Activated B cell treated with CpG ODN at 0.5 μM for 24 hours (primary cell): ENCODE data around the gene RAB43. TPM values are rescaled to one million over a fixed set of nuclear protein-coding genes. Genes with fewer than 3 reads are reported as not detected.
A peak's percentile ranks its signal among the peaks of the same experiment; 100 is the strongest.
"Not testable (repeated sequence)": the region's sequence is repeated elsewhere in the genome, so short reads cannot be mapped to it uniquely, and the experiment has no call there.

Source experiments
- ATAC-seq: fragments of 200-7000 bp; cut with Tn5 transposase; one replicate; pipeline ENCODE4 v1.10.0; 2021; ENCODE audit warnings: low read depth, mild to moderate bottlenecking, moderate library complexity
- CTCF ChIA-PET: fragments of 350-600 bp; sonication (Branson Sonifier 250); formaldehyde crosslinking; loops from one replicate; lab custom pipeline; 2021; ENCODE audit warnings: antibody characterized with exemption; lab: Charles Lee
- POLR2A ChIA-PET: fragments of 350-600 bp; sonication (Branson Sonifier 250); formaldehyde crosslinking; loops from one replicate; lab custom pipeline; 2021; ENCODE audit warnings: antibody characterized with exemption; lab: Charles Lee
- DNase-seq: peaks from one replicate; pipeline ENCODE4 v3.0.0; 2022
- H3K27ac Mint-ChIP-seq: one replicate; pipeline ENCODE4 v1.8.0; 2020; ENCODE audit warnings: mixed read lengths
- H3K27me3 Mint-ChIP-seq: one replicate; pipeline ENCODE4 v1.8.0; 2021; ENCODE audit warnings: mixed read lengths
- H3K36me3 Mint-ChIP-seq: one replicate; pipeline ENCODE4 v1.8.0; 2021; ENCODE audit warnings: low read depth, mixed read lengths
- H3K4me1 Mint-ChIP-seq: one replicate; pipeline ENCODE4 v1.8.0; 2021; ENCODE audit warnings: mixed read lengths
- H3K4me3 Mint-ChIP-seq: one replicate; pipeline ENCODE4 v1.8.0; 2020; ENCODE audit warnings: mild to moderate bottlenecking, mixed read lengths
- H3K9me3 Mint-ChIP-seq: one replicate; pipeline ENCODE4 v1.8.0; 2020; ENCODE audit warnings: mixed read lengths
- intact Hi-C: fragments of 100-400 bp; cut with micrococcal nuclease; formaldehyde crosslinking; loops from one replicate; pipeline ENCODE4 v1.15.1; 2024
- total RNA-seq: library from RNA; stranded (reverse); gene quantifications from 2 replicates; pipeline ENCODE4 v1.2.3, GENCODE V29; 2022
- TF ChIP-seq, protein P1 (sequence below): fragments of 200-600 bp; IDR thresholded peaks from one replicate; pipeline ENCODE4 v1.8.0; 2022; ENCODE audit warnings: antibody characterized with exemption, mild to moderate bottlenecking

Gene RAB43
- 9.8 and 12.8 TPM in 2 replicates for total RNA-seq

- DNase-seq (peak; percentile 86), ATAC-seq (peak; percentile 71)
- Mint-ChIP-seq H3K27me3 (no peaks in the 10 kb centered on the region), H3K4me1 (peaks cover 50% of the 10 kb centered on the region), H3K36me3 (peaks cover 10% of the 10 kb centered on the region), H3K9me3 (no peaks in the 10 kb centered on the region), H3K4me3 (peak within 1 kb of the TSS; percentile 87), H3K27ac (peak within 1 kb of the TSS; percentile 86)
- ChIA-PET CTCF (interaction anchor here (0.7 to 3.7 kb wide), 6 partner anchors 40 to 195 kb away, joined by 3 to 21 read pairs (median 3); a partner anchor contains a TSS), POLR2A (interaction anchor here (0.6 to 5.7 kb wide), 19 partner anchors 9 to 441 kb away, joined by 3 to 39 read pairs (median 7); partner anchors contain the start of genes ACAD9, CNBP, COPG1 and HMCES)
- TF ChIP-seq, protein P1, sequence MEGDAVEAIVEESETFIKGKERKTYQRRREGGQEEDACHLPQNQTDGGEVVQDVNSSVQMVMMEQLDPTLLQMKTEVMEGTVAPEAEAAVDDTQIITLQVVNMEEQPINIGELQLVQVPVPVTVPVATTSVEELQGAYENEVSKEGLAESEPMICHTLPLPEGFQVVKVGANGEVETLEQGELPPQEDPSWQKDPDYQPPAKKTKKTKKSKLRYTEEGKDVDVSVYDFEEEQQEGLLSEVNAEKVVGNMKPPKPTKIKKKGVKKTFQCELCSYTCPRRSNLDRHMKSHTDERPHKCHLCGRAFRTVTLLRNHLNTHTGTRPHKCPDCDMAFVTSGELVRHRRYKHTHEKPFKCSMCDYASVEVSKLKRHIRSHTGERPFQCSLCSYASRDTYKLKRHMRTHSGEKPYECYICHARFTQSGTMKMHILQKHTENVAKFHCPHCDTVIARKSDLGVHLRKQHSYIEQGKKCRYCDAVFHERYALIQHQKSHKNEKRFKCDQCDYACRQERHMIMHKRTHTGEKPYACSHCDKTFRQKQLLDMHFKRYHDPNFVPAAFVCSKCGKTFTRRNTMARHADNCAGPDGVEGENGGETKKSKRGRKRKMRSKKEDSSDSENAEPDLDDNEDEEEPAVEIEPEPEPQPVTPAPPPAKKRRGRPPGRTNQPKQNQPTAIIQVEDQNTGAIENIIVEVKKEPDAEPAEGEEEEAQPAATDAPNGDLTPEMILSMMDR = no peak
- intact Hi-C loops = loop anchor here (2.0 to 5.0 kb wide), 8 partner anchors 95 to 990 kb away; partner anchors contain the start of genes COPG1, HMCES and MBD4
These were observed at the start of gene RAB43 for GRCh38 chr3:129121792-129122411. RAB43 (minus strand) TSS chr3:129121804; CDS start chr3:129121489, 315 bp downstream.

DNA sequence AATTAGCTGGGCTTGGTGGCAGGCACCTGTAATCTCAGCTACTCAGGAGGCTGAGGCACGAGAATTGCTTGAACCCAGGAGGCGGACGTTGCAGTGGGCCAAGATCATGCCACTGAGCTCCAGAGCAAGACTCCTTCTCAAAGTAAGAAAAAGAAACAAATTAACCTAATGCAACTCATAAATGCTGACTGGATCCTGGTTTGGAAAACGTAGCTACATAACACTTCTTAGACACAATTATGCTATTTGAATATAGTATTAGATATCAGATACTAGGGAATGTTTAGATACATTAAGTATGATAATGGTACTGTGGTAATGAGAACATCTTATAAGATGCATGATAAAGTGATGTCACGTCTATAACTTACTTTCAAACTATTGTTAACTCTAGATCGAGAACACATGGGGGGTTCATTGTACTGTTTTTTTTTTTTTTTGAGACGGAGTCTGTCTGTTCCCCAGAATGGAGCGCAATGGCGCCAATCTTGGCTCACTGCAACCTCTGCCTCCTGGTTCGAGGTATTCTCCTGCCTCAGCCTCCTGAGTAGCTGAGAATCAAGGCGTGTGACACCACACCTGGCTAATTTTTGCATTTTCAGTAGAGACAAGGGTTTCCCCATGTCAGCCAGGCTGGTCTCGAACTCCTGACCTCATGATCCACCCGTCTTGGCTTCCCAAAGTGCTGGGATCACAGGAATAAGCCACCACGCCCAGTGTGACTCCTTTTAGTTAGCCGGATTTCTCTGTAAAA, 45.2 kb upstream of the RAB43 start:
- H3K27ac Mint-ChIP-seq = no peak overlapping the region
- no peaks in the 10 kb centered on the region for H3K9me3 Mint-ChIP-seq
- CTCF ChIA-PET = interaction anchor here (1.2 kb wide), 1 partner anchor 14 kb away, joined by 3 read pairs; no protein-coding TSS in a partner anchor
- ATAC-seq (no peak), DNase-seq (no peak)
- intact Hi-C loops = no loop called here
- TF ChIP-seq, protein P1 = no peak
- H3K4me1 Mint-ChIP-seq = peaks cover 15% of the 10 kb centered on the region
- no peak overlapping the region for H3K4me3 Mint-ChIP-seq
- H3K27me3 Mint-ChIP-seq = no peaks in the 10 kb centered on the region
- peaks cover 58% of the 10 kb centered on the region for H3K36me3 Mint-ChIP-seq
- POLR2A ChIA-PET = interaction anchor here (1.6 kb wide), 1 partner anchor 17 kb away, joined by 4 read pairs; the partner anchor contains the start of gene CNBP

GRCh38 chr3:129165594-129165993, 44.0 kb upstream of the RAB43 start:
- intact Hi-C loops, H3K9me3 Mint-ChIP-seq, H3K27ac Mint-ChIP-seq, H3K4me3 Mint-ChIP-seq, H3K27me3 Mint-ChIP-seq, DNase-seq, ATAC-seq: not testable (repeated sequence)
- ChIA-PET CTCF (interaction anchor here (1.2 kb wide), 1 partner anchor 15 kb away, joined by 3 read pairs; no protein-coding TSS in a partner anchor), POLR2A (interaction anchor here (0.6 kb wide), 1 partner anchor 13 kb away, joined by 4 read pairs; no protein-coding TSS in a partner anchor)
- Mint-ChIP-seq H3K4me1 (peaks cover 20% of the 10 kb centered on the region), H3K36me3 (peaks cover 57% of the 10 kb centered on the region)

GRCh38 chr3:129164500-129164899, 42.9 kb upstream of the RAB43 start:
- CTCF ChIA-PET = interaction anchor here (1.1 kb wide), 1 partner anchor 66 kb away, joined by 4 read pairs; no protein-coding TSS in a partner anchor
- H3K27me3 Mint-ChIP-seq = no peaks in the 10 kb centered on the region
- H3K27ac Mint-ChIP-seq = no peak overlapping the region
- no peak for ATAC-seq
- no peaks in the 10 kb centered on the region for H3K9me3 Mint-ChIP-seq
- POLR2A ChIA-PET = interaction anchor here (0.9 kb wide), 1 partner anchor 42 kb away, joined by 7 read pairs; no protein-coding TSS in a partner anchor
- H3K4me1 Mint-ChIP-seq = peaks cover 31% of the 10 kb centered on the region
- intact Hi-C loops = no loop called here
- no peak overlapping the region for H3K4me3 Mint-ChIP-seq
- TF ChIP-seq, protein P1 = no peak
- H3K36me3 Mint-ChIP-seq = peaks cover 50% of the 10 kb centered on the region
- no peak for DNase-seq

GRCh38 chr3:129162729-129163579, 41.4 kb upstream of the RAB43 start:
- DNase-seq = no peak
- Mint-ChIP-seq H3K9me3 (no peaks in the 10 kb centered on the region), H3K4me1 (peaks cover 39% of the 10 kb centered on the region), H3K27ac (peak overlapping the region; percentile 100), H3K4me3 (peak overlapping the region; percentile 24), H3K36me3 (peaks cover 52% of the 10 kb centered on the region), H3K27me3 (no peaks in the 10 kb centered on the region)
- POLR2A ChIA-PET = interaction anchor here (1.1 to 3.3 kb wide), 11 partner anchors 16 to 146 kb away, joined by 4 to 40 read pairs (median 8); partner anchors contain the start of genes CNBP, COPG1 and RAB43
- ATAC-seq = no peak
- CTCF ChIA-PET = interaction anchor here (0.6 to 2.4 kb wide), 9 partner anchors 10 to 192 kb away, joined by 3 to 45 read pairs (median 5); a partner anchor contains a TSS
- TF ChIP-seq, protein P1 = no peak
- intact Hi-C loops = no loop called here
